Fibroblast of lung (primary cell): ENCODE measurements around the gene ZNF646.

Experiments
- CTCF ChIP-seq, 2 donors: IDR thresholded peaks in 1 of 2; conservative IDR thresholded peaks in 1 of 2; 1 replicate in 1 of 2; 2 replicates in 1 of 2; pipeline ENCODE4 v1.5.1; 2011 to 2012; ENCODE audit warnings: low read length in 2 of 2, control low read depth in 1 of 2, inconsistent platforms in 1 of 2, low read depth in 1 of 2, mild to moderate bottlenecking in 1 of 2
- EZH2 ChIP-seq: IDR thresholded peaks from 2 replicates; pipeline ENCODE4 v1.5.1; 2012; ENCODE audit warnings: low read length, control low read depth, mild to moderate bottlenecking; ENCODE audit errors: missing control alignments

DNA sequence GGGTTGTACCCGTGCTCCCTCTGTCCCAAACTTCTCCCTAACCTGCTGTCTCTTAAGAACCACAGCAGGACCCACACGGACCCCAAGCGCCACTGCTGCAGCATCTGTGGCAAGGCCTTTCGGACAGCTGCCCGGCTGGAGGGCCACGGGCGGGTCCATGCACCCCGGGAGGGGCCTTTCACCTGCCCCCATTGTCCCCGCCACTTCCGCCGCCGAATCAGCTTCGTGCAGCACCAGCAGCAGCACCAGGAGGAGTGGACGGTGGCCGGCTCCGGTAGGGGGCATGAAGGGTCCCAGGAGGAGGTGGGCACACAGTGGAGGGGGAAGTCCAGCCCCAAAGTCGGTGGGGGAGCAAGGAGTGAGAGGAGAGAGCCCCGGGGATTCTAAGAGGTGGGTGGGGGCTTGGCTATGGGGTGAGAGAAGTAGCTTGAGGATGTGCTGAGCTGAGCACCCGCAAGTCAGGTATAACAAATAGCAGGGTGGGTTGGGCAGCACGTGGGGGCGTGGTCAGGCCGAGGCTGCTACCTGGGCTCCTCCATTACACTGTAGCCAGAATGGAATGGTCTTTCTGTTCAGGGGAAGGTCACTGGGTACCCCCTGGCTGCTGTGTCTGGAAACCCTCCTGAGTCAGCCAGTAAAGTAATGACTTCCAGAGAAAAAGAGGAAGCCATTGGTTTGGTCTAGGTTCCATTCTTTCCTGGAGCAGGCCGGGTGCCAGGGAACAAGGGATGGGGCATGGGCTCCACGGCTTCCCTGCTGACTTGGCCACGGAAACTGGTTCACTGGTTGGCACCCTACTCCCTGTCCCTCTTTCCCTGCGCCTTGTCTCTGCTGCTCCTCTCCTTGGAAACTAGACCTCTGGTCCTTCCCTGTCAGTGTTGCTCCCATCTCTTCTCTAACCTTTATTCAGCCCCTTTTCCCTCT is 7.5 kb downstream of the ZNF646 start:
- TF ChIP-seq CTCF (conservative IDR thresholded peaks at IDR 0.05 in 1 of 2, IDR thresholded peaks at IDR 0.05 in 1 of 2; ENCODE audit: low read depth in 1 of 2, low read length in 2 of 2): no peak
- no peak for TF ChIP-seq EZH2
